H54 (cell line): ENCODE data around the gene WEE1.

Source experiments
- DNase-seq: peaks from one replicate; pipeline ENCODE4 v3.0.0; 2011; ENCODE audit warnings: low spot score, mixed read lengths; ENCODE audit not compliant: insufficient read length
- FAIRE-seq: peaks from 3 replicates; lab custom pipeline; 2011; peaks lifted over from hg19 to GRCh38; lab: Jason Lieb, UNC
- POLR2A ChIP-seq: IDR thresholded peaks from 2 replicates; pipeline ENCODE4 v1.6.1; 2011; ENCODE audit warnings: low read depth, mild to moderate bottlenecking, low read length

WEE1 gene

GRCh38 chr11:9633679-9634078 lies 60.2 kb downstream of the WEE1 start:
- DNase-seq (no peak), FAIRE-seq (no peak)
- no peak for TF ChIP-seq POLR2A

GRCh38 chr11:9636691-9637090 lies 63.2 kb downstream of the WEE1 start:
- FAIRE-seq (no peak), DNase-seq (no peak)
- TF ChIP-seq POLR2A: no peak

- FAIRE-seq (no peak), DNase-seq (no peak)
- TF ChIP-seq POLR2A: no peak
Observed at GRCh38 chr11:9639099-9639498, 65.6 kb downstream of the WEE1 start.
